WTC11 (cell line): ENCODE measurements around the gene LMOD1. TPM values are rescaled to one million over a fixed set of nuclear protein-coding genes. Genes with fewer than 3 reads are reported as not detected.

Experiments
- microRNA-seq: library from miRNA; unstranded; fragments of <30 nt; microRNA quantifications from one replicate; pipeline ENCODE4 v1.2.0, GENCODE V29; 2022; ENCODE audit warnings: borderline number of aligned reads
- total RNA-seq: library from RNA; stranded (reverse); gene quantifications from 3 replicates; pipeline ENCODE4 v1.2.3, GENCODE V29; 2021

The LMOD1 gene
- total RNA-seq, 1 experiment from 2014 or later = 1.5 TPM

Small RNAs within 50 kb of the gene (microRNA-seq; reads per million reads assigned to microRNA genes)
- not detected for gene MIR6739

Other genes with a start within 250 kb of the LMOD1 start
- 94.1 to 98.6 TPM (median 97.2 TPM) in 3 replicates for gene IPO9, start 117.4 kb downstream of the LMOD1 start, total RNA-seq
- gene SHISA4, start 57.6 kb downstream of the LMOD1 start, total RNA-seq = 6.3 to 9.9 TPM (median 8.1 TPM) in 3 replicates
- gene TIMM17A, start 9.0 kb upstream of the LMOD1 start, total RNA-seq = 50.3 to 56.1 TPM (median 51.2 TPM) in 3 replicates
- gene RNPEP, start 36.1 kb upstream of the LMOD1 start, total RNA-seq = 57.4 to 61.6 TPM (median 59.2 TPM) in 3 replicates
- 13.7 to 15.0 TPM (median 14.4 TPM) in 3 replicates for gene ELF3, start 64.0 kb upstream of the LMOD1 start, total RNA-seq
- 0.07 to 0.16 TPM (median 0.09 TPM) in 3 replicates for gene GPR37L1, start 176.4 kb upstream of the LMOD1 start, total RNA-seq
- 47.2 to 58.5 TPM (median 50.9 TPM) in 3 replicates for gene ARL8A, start 198.2 kb upstream of the LMOD1 start, total RNA-seq
- gene PTPN7, start 214.1 kb upstream of the LMOD1 start, total RNA-seq = 0.98 to 1.1 TPM (median 1.1 TPM) in 3 replicates
- gene LGR6, start 247.3 kb upstream of the LMOD1 start, total RNA-seq = 0.78 to 1.1 TPM (median 1.1 TPM) in 3 replicates